GM18505 (cell line): ENCODE data around the gene SPDYE5.

Experiments
- ATAC-seq: cut with Tn5 transposase; IDR thresholded peaks from one replicate; pipeline ENCODE4 v1.9.1; 2021; ENCODE audit not compliant: unreplicated experiment
- POLR2A ChIP-seq: IDR thresholded peaks from 4 replicates; pipeline ENCODE4 v1.6.1; 2011; ENCODE audit warnings: borderline replicate concordance; ENCODE audit not compliant: insufficient read depth, insufficient read length; ENCODE audit errors: extremely low read depth

The SPDYE5 gene

DNA sequence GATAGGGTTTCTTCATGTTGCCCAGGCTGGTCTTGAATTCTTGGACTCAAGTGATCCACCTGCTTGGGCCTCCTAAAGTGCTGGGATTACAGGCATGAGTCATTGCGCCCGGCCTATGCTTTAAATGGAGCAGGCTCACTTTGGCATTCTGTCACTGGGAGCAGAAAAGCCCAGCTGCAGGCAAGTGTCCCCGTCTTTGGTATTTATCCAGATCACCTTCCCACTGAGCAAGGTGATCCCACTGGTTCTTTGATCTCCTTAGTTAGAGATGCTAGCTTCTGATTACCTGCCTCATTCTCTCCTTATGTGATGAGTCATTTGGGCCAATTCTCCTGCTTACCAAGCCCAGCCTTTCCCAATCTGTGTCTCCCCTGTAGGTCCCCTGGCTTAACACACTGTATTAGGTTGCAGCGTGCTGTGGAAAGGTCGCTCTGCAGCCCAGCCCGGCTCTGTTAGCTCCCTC, 39.3 kb downstream of the SPDYE5 start:
- TF ChIP-seq POLR2A: no peak
- ATAC-seq: no peak

DNA sequence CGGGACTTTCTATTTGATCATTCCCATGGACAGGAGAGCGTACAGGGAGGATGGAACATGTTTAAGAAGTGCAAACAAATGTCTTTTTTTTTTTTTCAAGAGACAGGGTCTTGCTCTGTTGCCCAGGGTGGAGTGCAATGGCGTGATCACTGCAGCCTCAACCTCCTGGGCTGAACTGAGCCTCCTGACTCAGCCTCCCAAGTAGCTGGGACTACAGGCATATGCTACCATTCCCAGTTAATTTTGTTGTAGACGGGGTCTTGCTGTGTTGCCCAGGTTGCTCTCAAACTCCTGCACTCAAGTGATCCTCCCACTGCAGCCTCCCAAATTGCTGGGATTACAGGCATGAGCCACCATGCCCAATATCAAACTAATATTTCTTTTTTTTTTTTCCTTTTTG, 40.5 kb downstream of the SPDYE5 start:
- no peak for TF ChIP-seq POLR2A
- no peak for ATAC-seq

DNA sequence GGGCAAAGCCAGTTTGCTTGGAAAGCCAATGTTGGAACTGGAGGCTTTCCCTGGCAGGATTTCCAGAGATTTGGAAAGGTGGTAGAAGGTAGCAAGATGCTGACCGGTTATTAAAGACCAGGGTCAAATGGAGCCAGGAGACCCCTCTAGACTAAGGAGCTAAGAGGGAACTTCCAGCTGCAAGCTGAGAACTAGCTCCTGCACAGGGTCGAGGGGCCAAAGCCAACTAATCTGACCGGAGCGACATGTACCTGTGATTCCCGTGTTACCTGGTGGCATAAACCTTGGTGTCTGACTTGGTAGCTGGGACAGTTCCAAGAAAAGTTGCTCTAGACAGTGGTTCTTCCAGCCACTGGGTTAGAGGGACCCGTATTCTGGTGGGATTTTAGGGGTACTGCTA, 41.8 kb downstream of the SPDYE5 start:
- no peak for ATAC-seq
- no peak for TF ChIP-seq POLR2A

- no peak for TF ChIP-seq POLR2A
- ATAC-seq: peak; percentile 81
Observed at GRCh38 chr7:75534727-75535307, 42.7 kb downstream of the SPDYE5 start.

GRCh38 chr7:75536491-75536890, 44.4 kb downstream of the SPDYE5 start:
- TF ChIP-seq POLR2A: no peak
- no peak for ATAC-seq

GRCh38 chr7:75536940-75537538, 44.9 kb downstream of the SPDYE5 start:
- no peak for ATAC-seq
- no peak for TF ChIP-seq POLR2A

DNA sequence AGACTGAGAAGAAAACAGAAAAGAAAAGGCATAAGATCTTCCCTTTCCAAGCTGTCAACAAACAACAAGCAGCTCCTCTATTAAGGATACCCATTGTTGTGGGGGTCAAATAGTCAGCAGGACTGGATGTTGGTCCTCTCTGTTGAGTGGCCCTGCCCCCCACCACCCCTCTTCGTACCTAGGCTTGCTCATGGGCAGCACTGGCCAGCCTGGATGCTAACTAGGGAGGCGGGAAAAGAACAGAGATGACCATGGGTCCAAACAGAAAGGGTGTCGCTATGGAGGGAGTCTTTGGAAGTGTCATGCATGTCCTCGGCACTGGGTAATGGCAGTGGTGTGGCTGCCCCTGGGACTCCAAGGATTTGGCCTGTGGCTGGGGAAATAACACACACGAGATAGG, 45.6 kb downstream of the SPDYE5 start:
- TF ChIP-seq POLR2A: no peak
- no peak for ATAC-seq

DNA sequence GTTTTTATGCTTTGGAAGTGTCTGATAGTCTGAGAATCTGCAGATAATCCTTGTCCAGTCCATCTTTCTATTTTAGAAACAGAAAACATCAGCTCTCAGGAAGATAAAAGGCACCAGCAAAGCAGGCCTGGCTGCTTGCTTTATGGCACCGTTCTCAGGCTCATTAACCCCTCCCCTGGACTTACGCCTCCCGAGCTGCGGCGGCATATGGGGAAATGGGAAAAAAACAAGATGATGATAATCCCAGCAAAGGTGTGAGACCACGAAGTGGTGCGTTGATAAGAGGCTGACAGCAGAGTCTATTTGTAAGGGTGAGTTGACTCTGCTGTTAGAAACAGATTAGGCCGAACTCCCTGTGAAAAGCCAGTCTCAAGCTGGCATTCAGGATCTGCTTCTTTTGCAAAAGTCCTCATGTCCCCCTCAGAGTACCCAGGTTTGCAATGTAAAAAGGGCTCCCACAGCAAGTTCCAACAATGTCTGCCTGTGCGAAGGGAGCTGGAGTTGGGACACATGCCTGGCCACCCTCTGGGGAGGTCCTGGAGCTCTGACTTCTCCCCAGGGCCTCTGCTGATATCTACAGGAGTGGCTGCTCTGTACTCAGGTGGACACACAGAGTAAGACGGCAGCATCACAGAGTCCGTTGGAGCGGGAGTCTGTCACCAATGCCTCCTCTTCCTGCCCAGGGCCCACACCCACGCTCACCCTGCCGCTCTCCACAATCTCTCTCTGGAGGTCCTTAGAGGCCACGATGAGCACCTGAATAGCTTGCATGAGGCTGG, 54.3 kb downstream of the SPDYE5 start:
- TF ChIP-seq POLR2A: no peak
- no peak for ATAC-seq
